ENCODE data around the gene SLC25A10.

The SLC25A10 gene

GRCh38 chr17:81703747-81704654, 8.1 kb upstream of the SLC25A10 start:
- DNase-seq (ENCODE audit: low spot score) = no peak
- TF ChIP-seq CTCF (IDR thresholded peaks at IDR 0.05; ENCODE audit: borderline replicate concordance, control extremely low read depth, extremely low read depth, insufficient read depth, missing control alignments) = no peak
- in situ Hi-C loops (cut with MboI; ENCODE audit: low sequenced_read_pairs, unreplicated experiment) = no loop called here

- in situ Hi-C loops (cut with MboI; ENCODE audit: low sequenced_read_pairs, unreplicated experiment) = no loop called here
- TF ChIP-seq CTCF (IDR thresholded peaks at IDR 0.05; ENCODE audit: borderline replicate concordance, control extremely low read depth, extremely low read depth, insufficient read depth, missing control alignments) = no peak
Observed at GRCh38 chr17:81705518-81706231, 6.4 kb upstream of the SLC25A10 start.

GRCh38 chr17:81706232-81706611, 5.9 kb upstream of the SLC25A10 start:
- no peak for TF ChIP-seq CTCF (IDR thresholded peaks at IDR 0.05; ENCODE audit: borderline replicate concordance, control extremely low read depth, extremely low read depth, insufficient read depth, missing control alignments)
- in situ Hi-C loops (cut with MboI; ENCODE audit: low sequenced_read_pairs, unreplicated experiment) = no loop called here
- DNase-seq (ENCODE audit: low spot score) = no peak

More at GRCh38 chr17:81705518-81706231, 6.4 kb upstream of the SLC25A10 start:
- DNase-seq (ENCODE audit: low spot score) = no peak

GRCh38 chr17:81706757-81707624, 5.1 kb upstream of the SLC25A10 start:
- no peak for TF ChIP-seq CTCF (IDR thresholded peaks at IDR 0.05; ENCODE audit: borderline replicate concordance, control extremely low read depth, extremely low read depth, insufficient read depth, missing control alignments)
- DNase-seq (ENCODE audit: low spot score) = no peak
- in situ Hi-C loops (cut with MboI; ENCODE audit: low sequenced_read_pairs, unreplicated experiment) = no loop called here

- in situ Hi-C loops (cut with MboI; ENCODE audit: low sequenced_read_pairs, unreplicated experiment) = no loop called here
- TF ChIP-seq CTCF (IDR thresholded peaks at IDR 0.05; ENCODE audit: borderline replicate concordance, control extremely low read depth, extremely low read depth, insufficient read depth, missing control alignments) = no peak
- no peak for DNase-seq (ENCODE audit: low spot score)
Observed at GRCh38 chr17:81707725-81708646, 4.1 kb upstream of the SLC25A10 start.

Measured in GM13976 (cell line).